SK-N-SH treated with all-trans-retinoic acid at 6 μM for 48 hours (cell line): ENCODE measurements around the gene SF3A1.

ENCODE experiments used
- ARNTL ChIP-seq: fragments of 450-650 bp; formaldehyde crosslinking; IDR thresholded peaks from 2 replicates; pipeline ENCODE4 v1.5.0; 2020; ENCODE audit warnings: low read depth, mild to moderate bottlenecking, moderate library complexity, borderline replicate concordance
- OSR1 ChIP-seq: fragments of 250-450 bp; sonication (Bioruptor Pico); IDR thresholded peaks from 2 replicates; pipeline ENCODE4 v1.8.0; 2022; ENCODE audit warnings: moderate library complexity, mild to moderate bottlenecking, inconsistent platforms
- TF ChIP-seq, protein P1 (sequence below): fragments of 250-450 bp; sonication (Bioruptor Pico); IDR thresholded peaks from 2 replicates; pipeline ENCODE4 v1.8.0; 2020; ENCODE audit warnings: mild to moderate bottlenecking, moderate library complexity, borderline replicate concordance
- TF ChIP-seq, protein P2 (sequence below): fragments of 250-450 bp; sonication (Bioruptor Pico); IDR thresholded peaks from 2 replicates; pipeline ENCODE4 v1.5.1; 2021; ENCODE audit warnings: mild to moderate bottlenecking, moderate library complexity

DNA sequence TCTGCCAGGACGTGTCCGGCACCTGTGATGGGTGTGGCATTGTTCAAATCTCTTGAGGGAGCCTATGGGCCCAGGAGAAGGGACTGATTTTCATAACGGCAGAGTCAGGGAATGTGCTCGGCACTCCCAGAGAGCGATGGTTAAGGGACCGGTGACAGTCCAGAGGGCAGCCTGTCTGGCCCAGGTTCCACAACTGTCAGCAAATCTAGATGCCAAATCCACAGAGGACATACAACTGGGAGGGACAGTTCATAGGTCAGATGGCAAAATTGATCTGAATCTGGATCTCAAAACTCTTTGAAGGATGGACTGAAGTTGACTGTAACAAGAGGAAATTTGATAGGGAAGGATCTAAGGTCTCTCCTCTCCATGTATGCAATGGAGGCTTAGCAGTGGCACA is 47.6 kb upstream of the SF3A1 start:
- TF ChIP-seq, protein P1, sequence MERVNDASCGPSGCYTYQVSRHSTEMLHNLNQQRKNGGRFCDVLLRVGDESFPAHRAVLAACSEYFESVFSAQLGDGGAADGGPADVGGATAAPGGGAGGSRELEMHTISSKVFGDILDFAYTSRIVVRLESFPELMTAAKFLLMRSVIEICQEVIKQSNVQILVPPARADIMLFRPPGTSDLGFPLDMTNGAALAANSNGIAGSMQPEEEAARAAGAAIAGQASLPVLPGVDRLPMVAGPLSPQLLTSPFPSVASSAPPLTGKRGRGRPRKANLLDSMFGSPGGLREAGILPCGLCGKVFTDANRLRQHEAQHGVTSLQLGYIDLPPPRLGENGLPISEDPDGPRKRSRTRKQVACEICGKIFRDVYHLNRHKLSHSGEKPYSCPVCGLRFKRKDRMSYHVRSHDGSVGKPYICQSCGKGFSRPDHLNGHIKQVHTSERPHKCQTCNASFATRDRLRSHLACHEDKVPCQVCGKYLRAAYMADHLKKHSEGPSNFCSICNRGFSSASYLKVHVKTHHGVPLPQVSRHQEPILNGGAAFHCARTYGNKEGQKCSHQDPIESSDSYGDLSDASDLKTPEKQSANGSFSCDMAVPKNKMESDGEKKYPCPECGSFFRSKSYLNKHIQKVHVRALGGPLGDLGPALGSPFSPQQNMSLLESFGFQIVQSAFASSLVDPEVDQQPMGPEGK (CRISPR knock-in tag): no peak
- TF ChIP-seq ARNTL (no peak), OSR1 (CRISPR knock-in tag) (no peak)
- TF ChIP-seq, protein P2, sequence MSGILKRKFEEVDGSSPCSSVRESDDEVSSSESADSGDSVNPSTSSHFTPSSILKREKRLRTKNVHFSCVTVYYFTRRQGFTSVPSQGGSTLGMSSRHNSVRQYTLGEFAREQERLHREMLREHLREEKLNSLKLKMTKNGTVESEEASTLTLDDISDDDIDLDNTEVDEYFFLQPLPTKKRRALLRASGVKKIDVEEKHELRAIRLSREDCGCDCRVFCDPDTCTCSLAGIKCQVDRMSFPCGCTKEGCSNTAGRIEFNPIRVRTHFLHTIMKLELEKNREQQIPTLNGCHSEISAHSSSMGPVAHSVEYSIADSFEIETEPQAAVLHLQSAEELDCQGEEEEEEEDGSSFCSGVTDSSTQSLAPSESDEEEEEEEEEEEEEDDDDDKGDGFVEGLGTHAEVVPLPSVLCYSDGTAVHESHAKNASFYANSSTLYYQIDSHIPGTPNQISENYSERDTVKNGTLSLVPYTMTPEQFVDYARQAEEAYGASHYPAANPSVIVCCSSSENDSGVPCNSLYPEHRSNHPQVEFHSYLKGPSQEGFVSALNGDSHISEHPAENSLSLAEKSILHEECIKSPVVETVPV: no peak
